ENCODE measurements around the gene MBP. TPM values are rescaled to one million over a fixed set of nuclear protein-coding genes. Genes with fewer than 3 reads are reported as not detected.

Gene MBP
- total and polyA plus RNA-seq, 10 of the 15 experiments (the other 5 are each of a cell fraction or from before 2014, with no cell fraction given) = 12.2 to 67.8 (median 42.1) TPM

- Histone ChIP-seq H3K9me3 (replicated peaks; ENCODE audit: control insufficient read depth, insufficient read depth, low read length) (peaks cover 4% of the 10 kb centered on the region), H3K27ac (ENCODE audit: control insufficient read depth, insufficient read depth) (no peak overlapping the region), H3K9ac (ENCODE audit: control insufficient read depth, insufficient read depth, low read length) (no peak overlapping the region), H3K79me2 (ENCODE audit: control insufficient read depth, insufficient read depth, low read length) (peaks cover 3% of the 10 kb centered on the region), H3K4me1 (ENCODE audit: control insufficient read depth, insufficient read depth, low read length) (no peaks in the 10 kb centered on the region), H2AFZ (ENCODE audit: control insufficient read depth, low read depth, low read length) (no peak overlapping the region), H3K27me3 (replicated peaks in 1 of 2; ENCODE audit: control insufficient read depth in 2 of 2, insufficient read depth in 2 of 2, low read length in 1 of 2) (no peaks in the 10 kb centered on the region), H4K20me1 (ENCODE audit: control insufficient read depth, insufficient read depth) (no peaks in the 10 kb centered on the region), H3K4me3 (no peak overlapping the region), H3K36me3 (ENCODE audit: control insufficient read depth in 2 of 2, insufficient read depth in 2 of 2, low read length in 1 of 2) (peaks cover 2 to 9% of the 10 kb centered on the region in 2 experiments; a peak in 3 of 4 replicates), H3K4me2 (ENCODE audit: control insufficient read depth, insufficient read depth) (no peak overlapping the region)
- 98% methylated on average over 13 of the region's 13 CpGs for WGBS (ENCODE audit: insufficient coverage, insufficient replicate concordance, low lambda C conversion rate, missing lambda C conversion rate)
- ATAC-seq (no peak), FAIRE-seq (no peak), DNase-seq (ENCODE audit: low read depth, low spot score) (no peak)
- POLR2A ChIA-PET = no interaction called here
- CTCF ChIA-PET = interaction anchor here (2.5 kb wide), 1 partner anchor 37 kb away, joined by 9 read pairs; no protein-coding TSS in a partner anchor
- RAD21 ChIA-PET (ENCODE audit: unreplicated experiment) = no interaction called here
- intact Hi-C loops (cut with micrococcal nuclease; ENCODE audit: unreplicated experiment) = no loop called here
- BruUV-seq (replicated peaks) = no TSS peak
- TF ChIP-seq, protein P1, sequence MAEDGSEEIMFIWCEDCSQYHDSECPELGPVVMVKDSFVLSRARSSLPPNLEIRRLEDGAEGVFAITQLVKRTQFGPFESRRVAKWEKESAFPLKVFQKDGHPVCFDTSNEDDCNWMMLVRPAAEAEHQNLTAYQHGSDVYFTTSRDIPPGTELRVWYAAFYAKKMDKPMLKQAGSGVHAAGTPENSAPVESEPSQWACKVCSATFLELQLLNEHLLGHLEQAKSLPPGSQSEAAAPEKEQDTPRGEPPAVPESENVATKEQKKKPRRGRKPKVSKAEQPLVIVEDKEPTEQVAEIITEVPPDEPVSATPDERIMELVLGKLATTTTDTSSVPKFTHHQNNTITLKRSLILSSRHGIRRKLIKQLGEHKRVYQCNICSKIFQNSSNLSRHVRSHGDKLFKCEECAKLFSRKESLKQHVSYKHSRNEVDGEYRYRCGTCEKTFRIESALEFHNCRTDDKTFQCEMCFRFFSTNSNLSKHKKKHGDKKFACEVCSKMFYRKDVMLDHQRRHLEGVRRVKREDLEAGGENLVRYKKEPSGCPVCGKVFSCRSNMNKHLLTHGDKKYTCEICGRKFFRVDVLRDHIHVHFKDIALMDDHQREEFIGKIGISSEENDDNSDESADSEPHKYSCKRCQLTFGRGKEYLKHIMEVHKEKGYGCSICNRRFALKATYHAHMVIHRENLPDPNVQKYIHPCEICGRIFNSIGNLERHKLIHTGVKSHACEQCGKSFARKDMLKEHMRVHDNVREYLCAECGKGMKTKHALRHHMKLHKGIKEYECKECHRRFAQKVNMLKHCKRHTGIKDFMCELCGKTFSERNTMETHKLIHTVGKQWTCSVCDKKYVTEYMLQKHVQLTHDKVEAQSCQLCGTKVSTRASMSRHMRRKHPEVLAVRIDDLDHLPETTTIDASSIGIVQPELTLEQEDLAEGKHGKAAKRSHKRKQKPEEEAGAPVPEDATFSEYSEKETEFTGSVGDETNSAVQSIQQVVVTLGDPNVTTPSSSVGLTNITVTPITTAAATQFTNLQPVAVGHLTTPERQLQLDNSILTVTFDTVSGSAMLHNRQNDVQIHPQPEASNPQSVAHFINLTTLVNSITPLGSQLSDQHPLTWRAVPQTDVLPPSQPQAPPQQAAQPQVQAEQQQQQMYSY (CRISPR knock-in tag; IDR thresholded peaks at IDR 0.05) = no peak
- TF ChIP-seq GATAD2B (conservative IDR thresholded peaks at IDR 0.05; ENCODE audit: low read depth) (no peak), JUNB (IDR thresholded peaks at IDR 0.05) (no peak), RAD21 (IDR thresholded peaks at IDR 0.05; ENCODE audit: insufficient read depth, low read depth, low read length) (no peak), KLF5 (IDR thresholded peaks at IDR 0.05; ENCODE audit: partially characterized antibody) (no peak), HDAC2 (IDR thresholded peaks at IDR 0.05) (no peak), EZH2 (IDR thresholded peaks at IDR 0.05; ENCODE audit: borderline replicate concordance, control insufficient read depth, low read depth, low read length) (no peak), ZNF217 (IDR thresholded peaks at IDR 0.05) (no peak)
- TF ChIP-seq, protein P2, sequence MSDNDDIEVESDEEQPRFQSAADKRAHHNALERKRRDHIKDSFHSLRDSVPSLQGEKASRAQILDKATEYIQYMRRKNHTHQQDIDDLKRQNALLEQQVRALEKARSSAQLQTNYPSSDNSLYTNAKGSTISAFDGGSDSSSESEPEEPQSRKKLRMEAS (IDR thresholded peaks at IDR 0.05; ENCODE audit: low read depth, low read length) = no peak
- TF ChIP-seq, protein P3, sequence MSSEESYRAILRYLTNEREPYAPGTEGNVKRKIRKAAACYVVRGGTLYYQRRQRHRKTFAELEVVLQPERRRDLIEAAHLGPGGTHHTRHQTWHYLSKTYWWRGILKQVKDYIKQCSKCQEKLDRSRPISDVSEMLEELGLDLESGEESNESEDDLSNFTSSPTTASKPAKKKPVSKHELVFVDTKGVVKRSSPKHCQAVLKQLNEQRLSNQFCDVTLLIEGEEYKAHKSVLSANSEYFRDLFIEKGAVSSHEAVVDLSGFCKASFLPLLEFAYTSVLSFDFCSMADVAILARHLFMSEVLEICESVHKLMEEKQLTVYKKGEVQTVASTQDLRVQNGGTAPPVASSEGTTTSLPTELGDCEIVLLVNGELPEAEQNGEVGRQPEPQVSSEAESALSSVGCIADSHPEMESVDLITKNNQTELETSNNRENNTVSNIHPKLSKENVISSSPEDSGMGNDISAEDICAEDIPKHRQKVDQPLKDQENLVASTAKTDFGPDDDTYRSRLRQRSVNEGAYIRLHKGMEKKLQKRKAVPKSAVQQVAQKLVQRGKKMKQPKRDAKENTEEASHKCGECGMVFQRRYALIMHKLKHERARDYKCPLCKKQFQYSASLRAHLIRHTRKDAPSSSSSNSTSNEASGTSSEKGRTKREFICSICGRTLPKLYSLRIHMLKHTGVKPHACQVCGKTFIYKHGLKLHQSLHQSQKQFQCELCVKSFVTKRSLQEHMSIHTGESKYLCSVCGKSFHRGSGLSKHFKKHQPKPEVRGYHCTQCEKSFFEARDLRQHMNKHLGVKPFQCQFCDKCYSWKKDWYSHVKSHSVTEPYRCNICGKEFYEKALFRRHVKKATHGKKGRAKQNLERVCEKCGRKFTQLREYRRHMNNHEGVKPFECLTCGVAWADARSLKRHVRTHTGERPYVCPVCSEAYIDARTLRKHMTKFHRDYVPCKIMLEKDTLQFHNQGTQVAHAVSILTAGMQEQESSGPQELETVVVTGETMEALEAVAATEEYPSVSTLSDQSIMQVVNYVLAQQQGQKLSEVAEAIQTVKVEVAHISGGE (CRISPR knock-in tag; IDR thresholded peaks at IDR 0.05) = no peak
- SMC1A ChIA-PET (ENCODE audit: uncharacterized antibody, unreplicated experiment) = no interaction called here
- in situ Hi-C loops (cut with MboI) = no loop called here
Observed at GRCh38 chr18:77037567-77037966, 95.0 kb downstream of the MBP start.

All from GM12878 (cell line).